H9 (cell line): ENCODE data around the gene PARVB. TPM values are rescaled to one million over a fixed set of nuclear protein-coding genes. Genes with fewer than 3 reads are reported as not detected.

Experiments used
- DNase-seq: peaks from one replicate; pipeline ENCODE4 v3.0.0-alpha.2; 2017
- H2AFZ ChIP-seq: one replicate; pipeline ENCODE4 v1.6.1; 2013; ENCODE audit warnings: mild to moderate bottlenecking, low read length, control low read depth, moderate library complexity
- H2AK5ac ChIP-seq: 2 replicates; pipeline ENCODE4 v1.6.1; 2013; ENCODE audit warnings: low read length, control low read depth, mixed read lengths; ENCODE audit not compliant: insufficient read length
- H2BK120ac ChIP-seq: one replicate; pipeline ENCODE4 v1.6.1; 2013; ENCODE audit warnings: low read depth, mild to moderate bottlenecking, low read length, control low read depth, inconsistent platforms; ENCODE audit not compliant: poor library complexity, severe bottlenecking
- H2BK12ac ChIP-seq: 2 replicates; pipeline ENCODE4 v1.6.1; 2013; ENCODE audit warnings: low read length, control low read depth, mixed read lengths, low read depth; ENCODE audit not compliant: insufficient read length
- H2BK15ac ChIP-seq: 2 replicates; pipeline ENCODE4 v1.6.1; 2013; ENCODE audit warnings: low read depth, low read length, control low read depth
- H2BK20ac ChIP-seq: one replicate; pipeline ENCODE4 v1.6.1; 2013; ENCODE audit warnings: low read depth, mild to moderate bottlenecking, low read length, control low read depth, inconsistent platforms; ENCODE audit not compliant: poor library complexity, severe bottlenecking
- H2BK5ac ChIP-seq: 2 replicates; pipeline ENCODE4 v1.6.1; 2013; ENCODE audit warnings: low read length, control low read depth, mixed read lengths; ENCODE audit not compliant: insufficient read length
- H3K14ac ChIP-seq: 2 replicates; pipeline ENCODE4 v1.6.1; 2013; ENCODE audit warnings: low read length, control low read depth; ENCODE audit not compliant: insufficient read depth
- H3K18ac ChIP-seq: 2 replicates; pipeline ENCODE4 v1.6.1; 2013; ENCODE audit warnings: low read depth, mild to moderate bottlenecking, mixed read lengths, low read length, control low read depth; ENCODE audit not compliant: insufficient read length
- H3K23ac ChIP-seq: 2 replicates; pipeline ENCODE4 v1.6.1; 2013; ENCODE audit warnings: low read length, control low read depth, mixed read lengths, low read depth; ENCODE audit not compliant: insufficient read length
- H3K23me2 ChIP-seq: 2 replicates; pipeline ENCODE4 v1.6.1; 2013; ENCODE audit warnings: low read depth, mild to moderate bottlenecking, mixed read lengths, low read length, control low read depth; ENCODE audit not compliant: insufficient read length, poor library complexity, severe bottlenecking
- H3K27ac ChIP-seq: 2 replicates; pipeline ENCODE4 v1.5.1; 2013; ENCODE audit warnings: low read length, control low read depth, mixed read lengths, low read depth; ENCODE audit not compliant: insufficient read length
- H3K27me3 ChIP-seq: 2 replicates; pipeline ENCODE4 v1.6.1; 2013; ENCODE audit warnings: low read length, control low read depth, inconsistent platforms; ENCODE audit not compliant: insufficient read depth
- H3K4ac ChIP-seq: 2 replicates; pipeline ENCODE4 v1.6.1; 2013; ENCODE audit warnings: low read depth, mild to moderate bottlenecking, control low read depth, inconsistent platforms, low read length, moderate library complexity
- H3K4me1 ChIP-seq: 2 replicates; pipeline ENCODE4 v1.6.1; 2013; ENCODE audit warnings: low read length, control low read depth, inconsistent platforms; ENCODE audit not compliant: insufficient read depth
- H3K4me2 ChIP-seq: 2 replicates; pipeline ENCODE4 v1.6.1; 2013; ENCODE audit warnings: low read length, control low read depth, mixed read lengths; ENCODE audit not compliant: insufficient read length, insufficient read depth
- H3K56ac ChIP-seq: 2 replicates; pipeline ENCODE4 v1.6.1; 2013; ENCODE audit warnings: low read depth, mild to moderate bottlenecking, mixed read lengths, low read length, control low read depth; ENCODE audit not compliant: insufficient read length
- H3K79me1 ChIP-seq: 2 replicates; pipeline ENCODE4 v1.6.1; 2013; ENCODE audit warnings: low read depth, mild to moderate bottlenecking, moderate library complexity, low read length, control low read depth, inconsistent platforms; ENCODE audit not compliant: insufficient read depth, poor library complexity, severe bottlenecking
- H3K79me2 ChIP-seq: 2 replicates; pipeline ENCODE4 v1.6.1; 2013; ENCODE audit warnings: low read length, control low read depth, inconsistent platforms; ENCODE audit not compliant: insufficient read depth
- H3K9ac ChIP-seq: 2 replicates; pipeline ENCODE4 v1.6.1; 2013; ENCODE audit warnings: low read length, control low read depth, mixed read lengths; ENCODE audit not compliant: insufficient read length; ENCODE audit errors: extremely low read depth
- H3K9me3 ChIP-seq: one replicate; pipeline ENCODE4 v1.6.1; 2013; ENCODE audit warnings: low read depth, low read length, inconsistent platforms; ENCODE audit not compliant: control insufficient read depth
- H3T11ph ChIP-seq: one replicate; pipeline ENCODE4 v1.6.1; 2013; ENCODE audit warnings: mild to moderate bottlenecking, low read length, control low read depth, inconsistent platforms
- H4K20me1 ChIP-seq: one replicate; pipeline ENCODE4 v1.6.1; 2013; ENCODE audit not compliant: control insufficient read depth, insufficient read length, insufficient read depth
- H4K5ac ChIP-seq: 2 replicates; pipeline ENCODE4 v1.6.1; 2013; ENCODE audit warnings: low read depth, mild to moderate bottlenecking, mixed read lengths, low read length, control low read depth; ENCODE audit not compliant: insufficient read length
- H4K8ac ChIP-seq: replicated peaks from 2 replicates; pipeline ENCODE4 v1.6.1; 2013; ENCODE audit warnings: low read length, control low read depth, mixed read lengths, low read depth; ENCODE audit not compliant: insufficient read length
- H4K91ac ChIP-seq: 2 replicates; pipeline ENCODE4 v1.6.1; 2013; ENCODE audit warnings: low read depth, mild to moderate bottlenecking, moderate library complexity, mixed read lengths, low read length, control low read depth; ENCODE audit not compliant: insufficient read length
- H3K27ac Mint-ChIP-seq, 3 experiments: 2 replicates in 2 of 3; 3 replicates in 1 of 3; pipeline ENCODE4 v1.8.0; 2020 to 2021; ENCODE audit warnings: mixed read lengths in 3 of 3, mild to moderate bottlenecking in 1 of 3, moderate library complexity in 1 of 3
- H3K27me3 Mint-ChIP-seq: 2 replicates; pipeline ENCODE4 v1.8.0; 2021; ENCODE audit warnings: low read depth, mild to moderate bottlenecking, moderate library complexity, mixed read lengths
- H3K36me3 Mint-ChIP-seq, 3 experiments: 2 replicates in 2 of 3; 3 replicates in 1 of 3; pipeline ENCODE4 v1.8.0; 2020 to 2021; ENCODE audit warnings: low read depth in 3 of 3, mixed read lengths in 3 of 3; ENCODE audit not compliant: insufficient read depth in 1 of 3
- H3K4me1 Mint-ChIP-seq, 2 experiments: 2 replicates each; pipeline ENCODE4 v1.8.0; 2020; ENCODE audit warnings: mixed read lengths in 2 of 2
- H3K4me3 Mint-ChIP-seq, 2 experiments: 2 replicates in 1 of 2; 3 replicates in 1 of 2; pipeline ENCODE4 v1.8.0; 2020 to 2021; ENCODE audit warnings: mild to moderate bottlenecking in 2 of 2, mixed read lengths in 2 of 2, moderate library complexity in 1 of 2
- H3K9me3 Mint-ChIP-seq, 2 experiments: 2 replicates in 1 of 2; 3 replicates in 1 of 2; pipeline ENCODE4 v1.8.0; 2020; ENCODE audit warnings: mild to moderate bottlenecking in 2 of 2, mixed read lengths in 2 of 2, moderate library complexity in 1 of 2
- WGBS: extraction: QIAGEN DNeasy Blood & Tissue Kit; methylation state at CpG from one replicate; pipeline ENCODE4 v1.1.7; 2013; ENCODE audit warnings: missing lambda C conversion rate, low lambda C conversion rate, mixed read lengths; ENCODE audit not compliant: insufficient read length; ENCODE audit errors: extremely low coverage; 5-methylcytosine and 5-hydroxymethylcytosine counted together
- total RNA-seq: library from RNA; stranded (reverse); gene quantifications from 2 replicates; pipeline ENCODE4 v1.2.1, GENCODE V29; 2021
- TF ChIP-seq, protein P1 (sequence below): fragments of 200-600 bp; sonication (generic); conservative IDR thresholded peaks from 3 replicates; pipeline ENCODE4 v1.8.0; 2021; ENCODE audit warnings: antibody characterized with exemption, mild to moderate bottlenecking

Gene PARVB
- total RNA-seq, 1 experiment from 2014 or later, result 15.6 TPM

GRCh38 chr22:44203203-44203602 is 179.1 kb downstream of the PARVB start:
- Histone ChIP-seq H3K27me3 (no peaks in the 10 kb centered on the region), H4K91ac (no peak overlapping the region), H2BK12ac (no peak overlapping the region), H3T11ph (no peak overlapping the region), H3K56ac (no peak overlapping the region), H3K9me3 (no peaks in the 10 kb centered on the region), H3K4me2 (no peak overlapping the region), H3K18ac (no peak overlapping the region), H3K4ac (no peak overlapping the region), H3K4me1 (no peaks in the 10 kb centered on the region), H3K27ac (no peak overlapping the region), H2BK5ac (no peak overlapping the region), H3K79me1 (no peaks in the 10 kb centered on the region), H2BK20ac (no peak overlapping the region), H2AFZ (no peak overlapping the region), H2BK15ac (no peak overlapping the region), H3K23me2 (no peaks in the 10 kb centered on the region), H3K79me2 (no peaks in the 10 kb centered on the region), H4K5ac (no peak overlapping the region), H3K9ac (no peak overlapping the region), H4K20me1 (peaks cover 5% of the 10 kb centered on the region), H3K23ac (no peak overlapping the region), H2AK5ac (no peak overlapping the region), H2BK120ac (no peak overlapping the region), H3K14ac (no peak overlapping the region), H4K8ac (no peak overlapping the region)
- Mint-ChIP-seq H3K9me3 (no peaks in the 10 kb centered on the region), H3K4me1 (peaks cover 0 to 4% of the 10 kb centered on the region in 2 experiments; a peak in 2 of 4 replicates), H3K36me3 (no peaks in the 10 kb centered on the region; a peak in 1 of 7 replicates), H3K4me3 (no peak overlapping the region), H3K27me3 (peaks cover 7% of the 10 kb centered on the region), H3K27ac (no peak overlapping the region)
- DNase-seq, result no peak
- TF ChIP-seq, protein P1, sequence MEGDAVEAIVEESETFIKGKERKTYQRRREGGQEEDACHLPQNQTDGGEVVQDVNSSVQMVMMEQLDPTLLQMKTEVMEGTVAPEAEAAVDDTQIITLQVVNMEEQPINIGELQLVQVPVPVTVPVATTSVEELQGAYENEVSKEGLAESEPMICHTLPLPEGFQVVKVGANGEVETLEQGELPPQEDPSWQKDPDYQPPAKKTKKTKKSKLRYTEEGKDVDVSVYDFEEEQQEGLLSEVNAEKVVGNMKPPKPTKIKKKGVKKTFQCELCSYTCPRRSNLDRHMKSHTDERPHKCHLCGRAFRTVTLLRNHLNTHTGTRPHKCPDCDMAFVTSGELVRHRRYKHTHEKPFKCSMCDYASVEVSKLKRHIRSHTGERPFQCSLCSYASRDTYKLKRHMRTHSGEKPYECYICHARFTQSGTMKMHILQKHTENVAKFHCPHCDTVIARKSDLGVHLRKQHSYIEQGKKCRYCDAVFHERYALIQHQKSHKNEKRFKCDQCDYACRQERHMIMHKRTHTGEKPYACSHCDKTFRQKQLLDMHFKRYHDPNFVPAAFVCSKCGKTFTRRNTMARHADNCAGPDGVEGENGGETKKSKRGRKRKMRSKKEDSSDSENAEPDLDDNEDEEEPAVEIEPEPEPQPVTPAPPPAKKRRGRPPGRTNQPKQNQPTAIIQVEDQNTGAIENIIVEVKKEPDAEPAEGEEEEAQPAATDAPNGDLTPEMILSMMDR, result no peak
- WGBS, result no CpG with 5 or more reads among the region's 6 CpGs
